ENCODE results near the gene ATP12A. TPM values are rescaled to one million over a fixed set of nuclear protein-coding genes. Genes with fewer than 3 reads are reported as not detected.

The ATP12A gene
- total and polyA plus RNA-seq, 7 donors = not detected

DNA sequence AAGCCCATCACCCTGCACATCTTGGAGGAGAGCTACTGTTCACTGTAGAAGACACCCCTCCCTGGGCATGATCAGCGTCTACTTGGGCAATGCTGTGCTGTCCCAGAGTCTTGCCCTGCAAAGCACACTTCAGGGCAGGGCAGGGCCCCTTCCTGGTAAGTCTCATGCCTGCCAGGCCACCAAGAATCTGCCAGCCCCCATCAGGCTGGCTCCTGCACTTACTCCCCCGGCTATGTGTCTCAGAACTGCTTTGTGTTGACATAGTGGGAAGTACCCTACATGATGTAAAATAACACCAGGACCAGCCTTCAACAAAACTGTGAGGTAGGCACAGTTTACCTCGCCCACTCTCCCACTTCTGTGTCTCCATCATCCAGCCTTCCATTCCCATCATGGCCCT, 27.8 kb upstream of the ATP12A start:
- H3K27ac ChIP-seq = no peak overlapping the region
- H3K4me1 ChIP-seq = no peaks in the 10 kb centered on the region
- TF ChIP-seq, protein P1, sequence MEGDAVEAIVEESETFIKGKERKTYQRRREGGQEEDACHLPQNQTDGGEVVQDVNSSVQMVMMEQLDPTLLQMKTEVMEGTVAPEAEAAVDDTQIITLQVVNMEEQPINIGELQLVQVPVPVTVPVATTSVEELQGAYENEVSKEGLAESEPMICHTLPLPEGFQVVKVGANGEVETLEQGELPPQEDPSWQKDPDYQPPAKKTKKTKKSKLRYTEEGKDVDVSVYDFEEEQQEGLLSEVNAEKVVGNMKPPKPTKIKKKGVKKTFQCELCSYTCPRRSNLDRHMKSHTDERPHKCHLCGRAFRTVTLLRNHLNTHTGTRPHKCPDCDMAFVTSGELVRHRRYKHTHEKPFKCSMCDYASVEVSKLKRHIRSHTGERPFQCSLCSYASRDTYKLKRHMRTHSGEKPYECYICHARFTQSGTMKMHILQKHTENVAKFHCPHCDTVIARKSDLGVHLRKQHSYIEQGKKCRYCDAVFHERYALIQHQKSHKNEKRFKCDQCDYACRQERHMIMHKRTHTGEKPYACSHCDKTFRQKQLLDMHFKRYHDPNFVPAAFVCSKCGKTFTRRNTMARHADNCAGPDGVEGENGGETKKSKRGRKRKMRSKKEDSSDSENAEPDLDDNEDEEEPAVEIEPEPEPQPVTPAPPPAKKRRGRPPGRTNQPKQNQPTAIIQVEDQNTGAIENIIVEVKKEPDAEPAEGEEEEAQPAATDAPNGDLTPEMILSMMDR (IDR thresholded peaks at IDR 0.05) = no peak
- H3K9me3 ChIP-seq = no peaks in the 10 kb centered on the region
- no peaks in the 10 kb centered on the region for H3K27me3 ChIP-seq (ENCODE audit: insufficient read depth in 3 of 3, low read length in 2 of 3)
- no peak for DNase-seq
- H3K36me3 ChIP-seq (ENCODE audit: insufficient read depth in 1 of 2, low read depth in 1 of 2) = no peaks in the 10 kb centered on the region
- intact Hi-C loops (cut with DNase I) = no loop called here
- no peak overlapping the region for H3K4me3 ChIP-seq
- ATAC-seq = no peak
- 81 to 96% (median 90%) methylated on average over 3 of the region's 3 CpGs for WGBS, 3 donors

DNA sequence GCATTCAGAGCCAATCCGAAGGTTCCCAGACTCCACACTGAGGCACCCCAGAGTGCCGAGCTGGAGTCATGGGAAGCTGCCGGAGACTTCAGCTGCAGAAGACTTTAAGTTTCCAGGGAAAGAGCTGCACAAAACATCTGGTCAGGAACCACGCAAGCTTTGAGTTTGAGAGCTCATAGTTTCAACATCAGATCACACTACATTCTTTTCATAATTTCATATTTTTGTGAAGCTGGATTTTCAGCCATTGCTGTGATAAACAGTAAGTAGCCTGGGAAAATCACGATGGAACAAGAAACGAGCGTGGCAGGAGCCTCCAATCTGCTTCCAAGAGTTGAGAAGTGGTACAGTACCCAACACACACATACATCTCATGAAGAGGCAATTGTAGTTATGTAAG, 25.5 kb upstream of the ATP12A start:
- Histone ChIP-seq H3K36me3 (ENCODE audit: insufficient read depth in 1 of 2, low read depth in 1 of 2) (no peaks in the 10 kb centered on the region), H3K27ac (no peak overlapping the region), H3K4me1 (no peaks in the 10 kb centered on the region), H3K9me3 (no peaks in the 10 kb centered on the region), H3K27me3 (ENCODE audit: insufficient read depth in 3 of 3, low read length in 2 of 3) (no peaks in the 10 kb centered on the region), H3K4me3 (no peak overlapping the region)
- ATAC-seq (no peak), DNase-seq (no peak)
- WGBS, 3 donors = 29 to 34% (median 30%) methylated on average over 7 of the region's 7 CpGs
- intact Hi-C loops (cut with DNase I) = no loop called here
- TF ChIP-seq, protein P1 (IDR thresholded peaks at IDR 0.05) = no peak

DNA sequence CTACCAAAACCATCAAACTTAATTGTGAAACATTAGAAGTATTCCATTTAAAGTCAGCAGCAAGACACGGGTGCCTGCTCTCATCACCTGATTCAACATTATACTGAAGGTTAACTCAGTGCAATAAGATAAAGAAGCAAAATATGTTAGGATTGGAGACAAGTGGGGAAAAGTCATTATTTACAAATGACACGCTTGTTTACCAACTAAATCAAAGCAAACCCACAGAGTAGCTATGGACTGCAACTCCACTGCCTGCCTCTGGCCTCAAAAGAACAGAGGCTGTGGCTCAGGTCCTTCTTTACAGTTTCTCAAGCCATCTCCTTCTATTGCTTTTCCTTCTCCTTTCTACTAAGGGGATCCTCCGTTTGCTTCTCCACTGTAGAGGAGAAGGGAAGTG, 21.0 kb upstream of the ATP12A start:
- intact Hi-C loops (cut with DNase I) = no loop called here
- Histone ChIP-seq H3K4me3 (no peak overlapping the region), H3K27me3 (ENCODE audit: insufficient read depth in 3 of 3, low read length in 2 of 3) (no peaks in the 10 kb centered on the region), H3K4me1 (no peaks in the 10 kb centered on the region), H3K9me3 (no peaks in the 10 kb centered on the region), H3K27ac (no peak overlapping the region), H3K36me3 (ENCODE audit: insufficient read depth in 1 of 2, low read depth in 1 of 2) (no peaks in the 10 kb centered on the region)
- ATAC-seq = no peak
- WGBS, 3 donors = 71 to 74% (median 74%) methylated on average over 3 of the region's 3 CpGs
- TF ChIP-seq, protein P1 (IDR thresholded peaks at IDR 0.05) = no peak
- no peak for DNase-seq

DNA sequence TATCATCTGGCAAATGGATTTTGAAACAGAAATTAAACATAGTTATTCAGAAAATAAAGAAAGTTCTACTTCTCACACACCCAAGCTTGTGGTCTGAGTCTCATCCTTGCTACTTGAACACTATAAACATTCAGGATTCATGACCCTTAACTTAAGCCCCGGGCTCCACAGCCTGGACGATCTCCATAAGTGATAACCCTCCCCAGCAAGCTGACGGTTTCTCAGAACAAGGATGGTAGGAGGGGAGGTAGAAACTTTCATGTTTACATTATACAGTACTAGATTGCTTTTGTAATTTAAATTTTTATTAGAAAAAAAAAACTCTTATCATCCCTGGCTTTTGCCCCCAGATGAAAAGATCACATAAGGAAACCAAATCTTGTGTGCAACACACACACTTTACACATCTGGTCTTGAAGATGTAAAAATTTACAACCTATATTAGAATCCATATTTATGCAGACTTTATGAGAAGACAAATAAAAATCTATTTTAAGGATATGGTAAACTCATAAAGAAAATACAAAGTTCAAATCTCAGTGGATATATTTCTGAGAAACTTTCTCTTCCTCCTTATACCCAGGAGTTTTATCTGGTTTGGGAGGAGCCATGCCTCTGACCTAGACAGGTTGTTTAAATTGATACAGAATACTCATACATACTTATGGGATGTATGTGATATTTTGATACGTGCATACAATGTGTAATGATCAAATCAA, 20.0 kb upstream of the ATP12A start:
- no peak for DNase-seq
- no peaks in the 10 kb centered on the region for H3K36me3 ChIP-seq (ENCODE audit: insufficient read depth in 1 of 2, low read depth in 1 of 2)
- ATAC-seq = no peak
- H3K27me3 ChIP-seq (ENCODE audit: insufficient read depth in 3 of 3, low read length in 2 of 3) = no peaks in the 10 kb centered on the region
- H3K4me3 ChIP-seq = no peak overlapping the region
- no peak overlapping the region for H3K27ac ChIP-seq
- intact Hi-C loops (cut with DNase I) = no loop called here
- H3K9me3 ChIP-seq = no peaks in the 10 kb centered on the region
- WGBS, 3 donors = 61 to 65% (median 62%) methylated on average over 4 of the region's 4 CpGs
- TF ChIP-seq, protein P1 (IDR thresholded peaks at IDR 0.05) = no peak
- no peaks in the 10 kb centered on the region for H3K4me1 ChIP-seq

DNA sequence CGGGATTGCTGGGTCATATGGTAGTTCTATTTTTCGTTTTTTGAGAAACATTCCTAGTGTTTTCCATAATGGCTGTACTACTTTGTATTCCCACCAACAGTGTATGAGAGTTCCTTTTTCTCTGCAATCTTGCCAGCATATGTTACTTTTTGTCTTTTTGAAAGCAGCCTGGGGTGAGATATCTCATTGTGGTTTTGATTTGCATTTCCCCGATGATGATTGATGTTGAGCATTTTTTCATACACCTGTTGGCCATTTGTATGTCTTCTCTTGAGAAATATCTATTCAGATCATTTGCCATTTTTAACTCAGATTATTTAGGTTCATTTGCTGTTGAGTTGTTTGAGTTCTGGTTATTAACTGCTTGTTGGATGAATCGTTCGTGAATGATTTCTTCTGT, 18.5 kb upstream of the ATP12A start:
- no peak for DNase-seq
- Histone ChIP-seq H3K9me3 (no peaks in the 10 kb centered on the region), H3K4me3 (no peak overlapping the region), H3K4me1 (no peaks in the 10 kb centered on the region), H3K36me3 (ENCODE audit: insufficient read depth in 1 of 2, low read depth in 1 of 2) (no peaks in the 10 kb centered on the region), H3K27ac (no peak overlapping the region), H3K27me3 (ENCODE audit: insufficient read depth in 3 of 3, low read length in 2 of 3) (no peaks in the 10 kb centered on the region)
- WGBS, 3 donors = 70 to 80% (median 79%) methylated on average over 5 of the region's 5 CpGs
- intact Hi-C loops (cut with DNase I) = no loop called here
- no peak for ATAC-seq
- TF ChIP-seq, protein P1 (IDR thresholded peaks at IDR 0.05) = no peak

Measured in psoas muscle (tissue), 8 donors.